ENCODE results near the gene FZR1. TPM values are rescaled to one million over a fixed set of nuclear protein-coding genes. Genes with fewer than 3 reads are reported as not detected.
A peak's percentile ranks its signal among the peaks of the same experiment; 100 is the strongest.

Gene FZR1
- total and polyA plus RNA-seq, 2 of the 13 experiments (the other 11 are each of a cell fraction or from before 2014, with no cell fraction given), result 29.0 to 30.8 TPM

DNA sequence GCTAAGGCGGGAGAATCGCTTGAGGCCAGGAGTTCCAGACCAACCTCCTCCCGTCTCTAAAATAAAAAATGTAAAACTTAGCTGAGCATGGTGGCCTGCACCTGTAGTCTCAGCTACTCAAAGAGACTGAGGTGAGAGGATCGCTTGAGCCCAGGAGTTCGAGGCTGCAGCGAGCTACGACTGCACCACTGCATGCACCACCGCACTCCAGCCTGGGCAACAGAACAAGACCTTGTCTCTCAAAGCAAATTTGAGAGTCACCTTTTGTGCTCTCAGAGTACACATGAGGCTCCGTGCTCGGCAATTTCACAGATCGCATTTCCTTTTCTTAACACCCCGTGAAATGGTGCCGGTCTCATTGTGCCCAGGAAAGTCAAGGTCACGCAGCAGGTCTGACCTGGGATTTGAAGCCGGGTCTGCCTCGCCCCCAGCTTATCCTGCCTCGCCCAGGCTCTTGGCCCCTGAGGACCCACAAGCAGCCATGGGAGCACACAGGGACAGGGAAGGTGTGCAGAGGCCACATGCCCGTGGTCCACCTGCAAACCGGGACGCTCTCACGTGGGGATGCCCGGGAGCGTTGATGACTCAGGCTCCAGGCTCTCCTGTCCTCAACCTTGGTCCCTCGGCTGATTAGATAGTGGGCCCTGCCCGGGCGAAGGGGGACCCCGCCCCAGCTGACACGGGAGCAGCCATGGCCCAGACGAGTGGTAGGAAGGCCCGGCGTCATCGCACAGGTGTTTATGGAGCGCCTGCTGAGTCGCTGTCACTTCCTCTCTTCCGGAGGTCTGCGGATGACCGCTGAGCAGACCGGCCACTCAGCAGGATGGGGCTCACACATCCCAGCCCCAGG lies 24.6 kb upstream of the FZR1 start (continued):
- peak; percentile 96 for TF ChIP-seq HES4 (CRISPR knock-in tag; IDR thresholded peaks at IDR 0.05; ENCODE audit: borderline replicate concordance)
- no peak for TF ChIP-seq RAD51 (IDR thresholded peaks at IDR 0.05; ENCODE audit: borderline replicate concordance)
- TF ChIP-seq, protein P1, sequence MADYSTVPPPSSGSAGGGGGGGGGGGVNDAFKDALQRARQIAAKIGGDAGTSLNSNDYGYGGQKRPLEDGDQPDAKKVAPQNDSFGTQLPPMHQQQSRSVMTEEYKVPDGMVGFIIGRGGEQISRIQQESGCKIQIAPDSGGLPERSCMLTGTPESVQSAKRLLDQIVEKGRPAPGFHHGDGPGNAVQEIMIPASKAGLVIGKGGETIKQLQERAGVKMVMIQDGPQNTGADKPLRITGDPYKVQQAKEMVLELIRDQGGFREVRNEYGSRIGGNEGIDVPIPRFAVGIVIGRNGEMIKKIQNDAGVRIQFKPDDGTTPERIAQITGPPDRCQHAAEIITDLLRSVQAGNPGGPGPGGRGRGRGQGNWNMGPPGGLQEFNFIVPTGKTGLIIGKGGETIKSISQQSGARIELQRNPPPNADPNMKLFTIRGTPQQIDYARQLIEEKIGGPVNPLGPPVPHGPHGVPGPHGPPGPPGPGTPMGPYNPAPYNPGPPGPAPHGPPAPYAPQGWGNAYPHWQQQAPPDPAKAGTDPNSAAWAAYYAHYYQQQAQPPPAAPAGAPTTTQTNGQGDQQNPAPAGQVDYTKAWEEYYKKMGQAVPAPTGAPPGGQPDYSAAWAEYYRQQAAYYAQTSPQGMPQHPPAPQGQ (CRISPR knock-in tag; IDR thresholded peaks at IDR 0.05; ENCODE audit: borderline replicate concordance), result no peak
- peak; percentile 80 for TF ChIP-seq TGIF2 (CRISPR knock-in tag; IDR thresholded peaks at IDR 0.05)
- no peak for TF ChIP-seq EP300 (IDR thresholded peaks at IDR 0.05; ENCODE audit: low read depth in 2 of 2, low read length in 2 of 2)
- 0 out of 2 replicates have a peak, but pooled peaks have one; percentile 28 for TF ChIP-seq EP300 (CRISPR knock-in tag; IDR thresholded peaks at IDR 0.05; ENCODE audit: borderline replicate concordance)
- no peak for TF ChIP-seq STAT5B (CRISPR knock-in tag; IDR thresholded peaks at IDR 0.05)
- TF ChIP-seq ZNF552 (CRISPR knock-in tag; IDR thresholded peaks at IDR 0.05; ENCODE audit: borderline replicate concordance), result peak; percentile 97
- TF ChIP-seq, protein P2, sequence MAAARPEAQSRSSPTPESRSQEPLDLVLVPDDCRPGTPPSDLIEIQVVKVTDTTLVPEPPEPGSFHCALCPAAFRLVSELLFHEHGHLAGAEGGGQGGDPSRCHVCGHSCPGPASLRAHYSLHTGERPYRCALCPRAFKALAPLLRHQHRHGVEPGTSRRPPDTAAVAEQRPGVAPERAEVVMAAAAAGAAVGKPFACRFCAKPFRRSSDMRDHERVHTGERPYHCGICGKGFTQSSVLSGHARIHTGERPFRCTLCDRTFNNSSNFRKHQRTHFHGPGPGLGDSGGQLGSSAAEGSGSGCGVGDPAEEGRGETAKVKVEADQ (CRISPR knock-in tag; IDR thresholded peaks at IDR 0.05; ENCODE audit: borderline replicate concordance), result 0 out of 2 replicates have a peak, but pooled peaks have one; percentile 77
- peak; percentile 81 for TF ChIP-seq ZFP36L1 (CRISPR knock-in tag; IDR thresholded peaks at IDR 0.05)
- TF ChIP-seq ZNF563 (CRISPR knock-in tag; IDR thresholded peaks at IDR 0.05), result peak; percentile 98
- peak; percentile 96 for TF ChIP-seq ZNF546 (CRISPR knock-in tag; conservative IDR thresholded peaks at IDR 0.05)
- peak; percentile 71 for TF ChIP-seq ZNF331 (CRISPR knock-in tag; IDR thresholded peaks at IDR 0.05)
- peak; percentile 78; the same call in 1 of the 2 replicates for TF ChIP-seq ZNF543 (CRISPR knock-in tag; IDR thresholded peaks at IDR 0.05)
- TF ChIP-seq, protein P3, sequence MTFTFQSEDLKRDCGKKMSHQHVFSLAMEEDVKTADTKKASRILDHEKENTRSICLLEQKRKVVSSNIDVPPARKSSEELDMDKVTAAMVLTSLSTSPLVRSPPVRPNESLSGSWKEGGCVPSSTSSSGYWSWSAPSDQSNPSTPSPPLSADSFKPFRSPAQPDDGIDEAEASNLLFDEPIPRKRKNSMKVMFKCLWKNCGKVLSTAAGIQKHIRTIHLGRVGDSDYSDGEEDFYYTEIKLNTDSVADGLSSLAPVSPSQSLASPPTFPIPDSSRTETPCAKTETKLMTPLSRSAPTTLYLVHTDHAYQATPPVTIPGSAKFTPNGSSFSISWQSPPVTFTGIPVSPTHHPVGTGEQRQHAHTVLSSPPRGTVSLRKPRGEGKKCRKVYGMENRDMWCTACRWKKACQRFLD (CRISPR knock-in tag; IDR thresholded peaks at IDR 0.05; ENCODE audit: borderline replicate concordance), result peak; percentile 82; the same call in 1 of the 2 replicates
- TF ChIP-seq, protein P4, sequence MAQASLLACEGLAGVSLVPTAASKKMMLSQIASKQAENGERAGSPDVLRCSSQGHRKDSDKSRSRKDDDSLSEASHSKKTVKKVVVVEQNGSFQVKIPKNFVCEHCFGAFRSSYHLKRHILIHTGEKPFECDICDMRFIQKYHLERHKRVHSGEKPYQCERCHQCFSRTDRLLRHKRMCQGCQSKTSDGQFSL (CRISPR knock-in tag; IDR thresholded peaks at IDR 0.05), result no peak
- TF ChIP-seq, protein P5, sequence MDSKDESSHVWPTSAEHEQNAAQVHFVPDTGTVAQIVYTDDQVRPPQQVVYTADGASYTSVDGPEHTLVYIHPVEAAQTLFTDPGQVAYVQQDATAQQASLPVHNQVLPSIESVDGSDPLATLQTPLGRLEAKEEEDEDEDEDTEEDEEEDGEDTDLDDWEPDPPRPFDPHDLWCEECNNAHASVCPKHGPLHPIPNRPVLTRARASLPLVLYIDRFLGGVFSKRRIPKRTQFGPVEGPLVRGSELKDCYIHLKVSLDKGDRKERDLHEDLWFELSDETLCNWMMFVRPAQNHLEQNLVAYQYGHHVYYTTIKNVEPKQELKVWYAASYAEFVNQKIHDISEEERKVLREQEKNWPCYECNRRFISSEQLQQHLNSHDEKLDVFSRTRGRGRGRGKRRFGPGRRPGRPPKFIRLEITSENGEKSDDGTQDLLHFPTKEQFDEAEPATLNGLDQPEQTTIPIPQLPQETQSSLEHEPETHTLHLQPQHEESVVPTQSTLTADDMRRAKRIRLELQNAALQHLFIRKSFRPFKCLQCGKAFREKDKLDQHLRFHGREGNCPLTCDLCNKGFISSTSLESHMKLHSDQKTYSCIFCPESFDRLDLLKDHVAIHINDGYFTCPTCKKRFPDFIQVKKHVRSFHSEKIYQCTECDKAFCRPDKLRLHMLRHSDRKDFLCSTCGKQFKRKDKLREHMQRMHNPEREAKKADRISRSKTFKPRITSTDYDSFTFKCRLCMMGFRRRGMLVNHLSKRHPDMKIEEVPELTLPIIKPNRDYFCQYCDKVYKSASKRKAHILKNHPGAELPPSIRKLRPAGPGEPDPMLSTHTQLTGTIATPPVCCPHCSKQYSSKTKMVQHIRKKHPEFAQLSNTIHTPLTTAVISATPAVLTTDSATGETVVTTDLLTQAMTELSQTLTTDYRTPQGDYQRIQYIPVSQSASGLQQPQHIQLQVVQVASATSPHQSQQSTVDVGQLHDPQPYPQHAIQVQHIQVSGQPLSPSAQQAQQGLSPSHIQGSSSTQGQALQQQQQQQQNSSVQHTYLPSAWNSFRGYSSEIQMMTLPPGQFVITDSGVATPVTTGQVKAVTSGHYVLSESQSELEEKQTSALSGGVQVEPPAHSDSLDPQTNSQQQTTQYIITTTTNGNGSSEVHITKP (CRISPR knock-in tag; IDR thresholded peaks at IDR 0.05; ENCODE audit: low read depth), result no peak
- 0 out of 2 replicates have a peak, but pooled peaks have one; percentile 70 for TF ChIP-seq ZNF44 (CRISPR knock-in tag; IDR thresholded peaks at IDR 0.05)
- no peak; the same call in 1 of the 2 replicates for TF ChIP-seq ZBTB3 (CRISPR knock-in tag; IDR thresholded peaks at IDR 0.05; ENCODE audit: borderline replicate concordance, low read depth)
- TF ChIP-seq ZFY (CRISPR knock-in tag; IDR thresholded peaks at IDR 0.05), result peak; percentile 69
- peak; percentile 64; the same call in 1 of the 2 replicates for TF ChIP-seq RXRA (CRISPR knock-in tag; IDR thresholded peaks at IDR 0.05)

Measured in HepG2 (cell line).